K562 (cell line): ENCODE data around the gene LGI4. TPM values are rescaled to one million over a fixed set of nuclear protein-coding genes. Genes with fewer than 3 reads are reported as not detected.

Source experiments
- ARID4B ChIP-seq: sonication (generic); formaldehyde crosslinking; IDR thresholded peaks from 2 replicates; pipeline ENCODE4 v1.8.0; 2022; ENCODE audit warnings: mild to moderate bottlenecking, missing genetic modification reagents
- CAMTA2 ChIP-seq: fragments of 250-450 bp; sonication (Bioruptor Pico); conservative IDR thresholded peaks from 2 replicates; pipeline ENCODE4 v1.5.1; 2022
- ETS2 ChIP-seq: IDR thresholded peaks from 2 replicates; pipeline ENCODE4 v1.6.1; 2016; ENCODE audit warnings: borderline replicate concordance, missing genetic modification characterization, mild to moderate bottlenecking, moderate library complexity, missing compliant biosample characterization; ENCODE audit not compliant: poor library complexity, severe bottlenecking
- KLF1 ChIP-seq: fragments of 450-650 bp; IDR thresholded peaks from 2 replicates; pipeline ENCODE4 v1.6.1; 2016; ENCODE audit warnings: missing genetic modification characterization, missing compliant biosample characterization
- PHF21A ChIP-seq: fragments of 450-650 bp; IDR thresholded peaks from 2 replicates; pipeline ENCODE4 v1.6.1; 2017; ENCODE audit warnings: low read depth, borderline replicate concordance
- RBM39 ChIP-seq: fragments of 200-400 bp; formaldehyde crosslinking; optimal IDR thresholded peaks from 2 replicates; pipeline ENCODE3; 2018; ENCODE audit warnings: low read depth, low read length
- RFX1 ChIP-seq: fragments of 450-650 bp; IDR thresholded peaks from 2 replicates; pipeline ENCODE4 v1.6.1; 2016; ENCODE audit warnings: mild to moderate bottlenecking, moderate library complexity
- ZBTB7A ChIP-seq: IDR thresholded peaks from 2 replicates; pipeline ENCODE4 v1.6.1; 2011; ENCODE audit warnings: low read depth, mild to moderate bottlenecking, low read length, moderate library complexity, borderline replicate concordance; ENCODE audit not compliant: control insufficient read depth
- ZFP30 ChIP-seq: fragments of 250-450 bp; sonication (Bioruptor Pico); IDR thresholded peaks from 2 replicates; pipeline ENCODE4 v1.8.0; 2022; ENCODE audit warnings: moderate library complexity, mild to moderate bottlenecking, inconsistent platforms, borderline replicate concordance
- ZNF232 ChIP-seq: sonication (generic); formaldehyde crosslinking; IDR thresholded peaks from 2 replicates; pipeline ENCODE4 v1.8.0; 2022; ENCODE audit warnings: mild to moderate bottlenecking, missing genetic modification reagents
- ZNF699 ChIP-seq: fragments of 250-450 bp; sonication (Bioruptor Pico); IDR thresholded peaks from 2 replicates; pipeline ENCODE4 v1.8.0; 2021; ENCODE audit warnings: mild to moderate bottlenecking, moderate library complexity; ENCODE audit not compliant: insufficient replicate concordance
- polyA plus RNA-seq, 8 experiments: library from polyadenylated mRNA; depleted of rRNA in 4 of 8; stranded (reverse) in 5 of 8; unstranded in 3 of 8; fragments of >200 nt; fragmentation: Nextera tagmentation in 2 of 8; fragmentation: Illumina TruSeq in 1 of 8; extraction: Ambion mirVana in 2 of 8; extraction: Trizol in 1 of 8; gene quantifications; 2 replicates each; pipeline versions ENCODE4 v1.2.1 to v1.2.3, GENCODE V29; 2011 to 2014; ENCODE audit warnings: inconsistent platforms in 1 of 8, missing spikeins in 1 of 8
- total RNA-seq, 7 experiments: library from RNA; depleted of rRNA in 6 of 7; stranded (reverse); fragments of >200 nt in 6 of 7; fragmentation: Illumina TruSeq in 2 of 7; extraction: Trizol in 2 of 7; gene quantifications; 2 replicates each; pipeline versions ENCODE4 v1.2.1 to v1.2.3, GENCODE V29; 2011 to 2021; ENCODE audit warnings: low replicate concordance in 1 of 7
- TF ChIP-seq, protein P1 (sequence below), 2 experiments: IDR thresholded peaks in 1 of 2; conservative IDR thresholded peaks in 1 of 2; 2 replicates each; pipeline ENCODE4 v1.6.1; 2016; ENCODE audit warnings: low read depth in 2 of 2, mild to moderate bottlenecking in 1 of 2, missing compliant biosample characterization in 1 of 2, missing genetic modification characterization in 1 of 2, moderate library complexity in 1 of 2

The LGI4 gene
- total and polyA plus RNA-seq, 9 of the 15 experiments (the other 6 are each of a cell fraction or from before 2014, with no cell fraction given) = 0.14 to 0.30 (median 0.24) TPM; not detected in 4

DNA sequence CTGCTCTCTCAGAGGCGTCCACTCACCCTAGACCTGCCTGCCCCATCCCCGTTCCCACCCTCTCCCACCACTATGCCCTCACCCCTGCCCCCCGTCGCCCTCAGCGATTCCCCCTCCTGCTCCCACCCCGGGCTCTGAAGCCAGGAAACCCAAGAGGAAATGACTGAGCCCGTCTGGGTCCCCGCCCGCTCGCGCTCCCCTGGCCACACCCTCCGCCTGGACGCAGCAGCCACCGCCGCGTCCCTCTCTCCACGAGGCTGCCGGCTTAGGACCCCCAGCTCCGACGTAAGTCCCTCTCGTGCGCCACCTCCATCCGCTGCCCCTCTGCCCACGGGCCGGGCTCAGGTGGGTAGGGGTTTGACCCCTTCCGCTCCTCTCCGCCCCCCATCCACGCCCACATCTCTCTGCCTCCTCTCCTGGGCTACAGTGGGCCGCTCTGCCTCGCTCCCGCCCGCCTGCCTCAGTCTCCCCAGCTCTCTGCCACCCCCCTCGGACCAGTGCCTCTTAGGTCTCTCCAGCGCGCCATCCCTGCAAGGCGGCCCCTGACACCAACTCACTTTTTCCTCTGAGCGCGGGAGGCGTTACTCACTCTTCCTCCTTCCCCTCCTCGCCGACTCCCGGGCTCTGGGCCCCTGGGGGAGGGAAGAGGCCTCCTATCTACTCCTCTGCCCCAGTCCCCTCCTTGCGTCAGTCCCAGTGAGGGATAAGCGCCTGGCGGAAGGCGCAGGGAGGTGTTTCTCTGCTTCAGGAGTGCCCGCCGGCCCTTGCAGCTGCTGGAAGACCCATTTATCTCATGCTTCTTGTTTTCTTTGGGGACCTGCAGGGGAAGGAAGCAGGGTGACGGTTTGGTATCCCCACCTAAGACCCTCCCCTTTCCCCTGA, 19.9 kb upstream of the LGI4 start, which contains the start of gene FXYD5 (continued):
- TF ChIP-seq ZNF699 (CRISPR knock-in tag) (no peak), PHF21A (peak; percentile 81; the same call in 1 of the 2 replicates), ARID4B (CRISPR knock-in tag) (0 out of 2 replicates have a peak, but pooled peaks have one; percentile 24), KLF1 (peak; percentile 43; the same call in 1 of the 2 replicates), ZBTB7A (peak; percentile 73), RFX1 (no peak), ZNF232 (CRISPR knock-in tag) (no peak), CAMTA2 (peak; percentile 34; the same call in 1 of the 2 replicates), ETS2 (tag) (no peak), RBM39 (no peak), ZFP30 (no peak)
- TF ChIP-seq, protein P1, sequence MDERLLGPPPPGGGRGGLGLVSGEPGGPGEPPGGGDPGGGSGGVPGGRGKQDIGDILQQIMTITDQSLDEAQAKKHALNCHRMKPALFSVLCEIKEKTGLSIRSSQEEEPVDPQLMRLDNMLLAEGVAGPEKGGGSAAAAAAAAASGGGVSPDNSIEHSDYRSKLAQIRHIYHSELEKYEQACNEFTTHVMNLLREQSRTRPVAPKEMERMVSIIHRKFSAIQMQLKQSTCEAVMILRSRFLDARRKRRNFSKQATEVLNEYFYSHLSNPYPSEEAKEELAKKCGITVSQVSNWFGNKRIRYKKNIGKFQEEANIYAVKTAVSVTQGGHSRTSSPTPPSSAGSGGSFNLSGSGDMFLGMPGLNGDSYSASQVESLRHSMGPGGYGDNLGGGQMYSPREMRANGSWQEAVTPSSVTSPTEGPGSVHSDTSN (CRISPR knock-in tag; IDR thresholded peaks at IDR 0.05; ENCODE audit: low read depth) = no peak
- TF ChIP-seq, protein P1 (tag; conservative IDR thresholded peaks at IDR 0.05; ENCODE audit: low read depth) = 0 out of 2 replicates have a peak, but pooled peaks have one; percentile 6
